SK-N-MC (cell line): Measurements from ENCODE around the gene CAMTA1.

Experiments used
- EZH2 ChIP-seq: fragments of 200-600 bp; sonication (generic); IDR thresholded peaks from one replicate; pipeline ENCODE4 v1.6.1; 2017; ENCODE audit warnings: antibody characterized with exemption
- POLR2AphosphoS5 ChIP-seq: IDR thresholded peaks from 2 replicates; pipeline ENCODE4 v1.6.1; 2012; ENCODE audit warnings: mild to moderate bottlenecking, low read depth, low read length, borderline replicate concordance

- TF ChIP-seq POLR2AphosphoS5 = no peak
- TF ChIP-seq EZH2 = no peak
Observed at GRCh38 chr1:6971699-6972098, 186.4 kb downstream of the CAMTA1 start.
